SH-SY5Y (cell line): ENCODE data around the gene ACP1.

Source experiments
- GATA2 ChIP-seq: IDR thresholded peaks from 2 replicates; pipeline ENCODE4 v1.6.1; 2011; ENCODE audit warnings: mild to moderate bottlenecking, low read depth, low read length
- GATA3 ChIP-seq: IDR thresholded peaks from 2 replicates; pipeline ENCODE4 v1.6.1; 2011; ENCODE audit warnings: low read depth, mild to moderate bottlenecking, low read length, moderate library complexity

- TF ChIP-seq GATA3 (no peak), GATA2 (no peak)
Measured at GRCh38 chr2:263774-264492, 814 bp upstream of the ACP1 start, which contains the start of gene SH3YL1.
